K562 (cell line): ENCODE results near the gene TMIGD2. TPM values are rescaled to one million over a fixed set of nuclear protein-coding genes. Genes with fewer than 3 reads are reported as not detected.

Experiments used
- CCNT2 ChIP-seq: IDR thresholded peaks from 2 replicates; pipeline ENCODE4 v1.6.1; 2011; ENCODE audit warnings: borderline replicate concordance, low read depth, mild to moderate bottlenecking, moderate library complexity, mixed read lengths, low read length; ENCODE audit not compliant: insufficient read length; ENCODE audit errors: extremely low read depth
- DNMT1 ChIP-seq: fragments of 450-650 bp; IDR thresholded peaks from 2 replicates; pipeline ENCODE4 v1.6.1; 2016; ENCODE audit warnings: antibody characterized with exemption, mild to moderate bottlenecking
- ETV1 ChIP-seq: fragments of 450-650 bp; conservative IDR thresholded peaks from 2 replicates; pipeline ENCODE4 v1.6.1; 2016; ENCODE audit warnings: missing genetic modification characterization, control low read depth, low read depth, missing compliant biosample characterization
- GTF2E2 ChIP-seq: fragments of 200-800 bp; sonication (Bioruptor generic); IDR thresholded peaks from 2 replicates; pipeline ENCODE4 v1.6.1; 2016; ENCODE audit warnings: missing genetic modification characterization, missing compliant biosample characterization
- MYC ChIP-seq, 2 experiments: fragments of 250-450 bp in 1 of 2; sonication (Bioruptor Pico) in 1 of 2; IDR thresholded peaks; 2 replicates each; pipeline versions ENCODE4 v1.5.1 to v1.6.1; 2012 to 2021; ENCODE audit warnings: low read depth in 2 of 2, borderline replicate concordance in 1 of 2, improper control_type of control experiment in 1 of 2, low read length in 1 of 2, mild to moderate bottlenecking in 1 of 2, moderate library complexity in 1 of 2
- NR3C1 ChIP-seq: sonication (generic); formaldehyde crosslinking; IDR thresholded peaks from 2 replicates; pipeline ENCODE4 v1.8.1; 2022; ENCODE audit warnings: missing genetic modification reagents
- PML ChIP-seq: IDR thresholded peaks from 2 replicates; pipeline ENCODE4 v1.6.1; 2012; ENCODE audit warnings: low read length, inconsistent platforms
- RBM17 ChIP-seq: fragments of 200-400 bp; formaldehyde crosslinking; IDR thresholded peaks from 2 replicates; pipeline ENCODE4 v1.6.1; 2017; ENCODE audit warnings: low read depth, mild to moderate bottlenecking, low read length, borderline replicate concordance
- TFAM ChIP-seq: fragments of 250-450 bp; sonication (Bioruptor Pico); conservative IDR thresholded peaks from 2 replicates; pipeline ENCODE4 v1.5.0; 2021; ENCODE audit warnings: mild to moderate bottlenecking, moderate library complexity
- ZBED1 ChIP-seq: IDR thresholded peaks from 2 replicates; pipeline ENCODE4 v1.6.1; 2014
- ZNF263 ChIP-seq: sonication (generic); formaldehyde crosslinking; IDR thresholded peaks from 2 replicates; pipeline ENCODE4 v1.8.0; 2022; ENCODE audit warnings: mild to moderate bottlenecking, missing genetic modification reagents, borderline replicate concordance
- ZNF507 ChIP-seq: conservative IDR thresholded peaks from 2 replicates; pipeline ENCODE4 v1.6.1; 2017; ENCODE audit warnings: missing genetic modification characterization, missing compliant biosample characterization
- polyA plus RNA-seq, 8 experiments: library from polyadenylated mRNA; depleted of rRNA in 4 of 8; stranded (reverse) in 5 of 8; unstranded in 3 of 8; fragments of >200 nt; fragmentation: Nextera tagmentation in 2 of 8; fragmentation: Illumina TruSeq in 1 of 8; extraction: Ambion mirVana in 2 of 8; extraction: Trizol in 1 of 8; gene quantifications; 2 replicates each; pipeline versions ENCODE4 v1.2.1 to v1.2.3, GENCODE V29; 2011 to 2014; ENCODE audit warnings: inconsistent platforms in 1 of 8, missing spikeins in 1 of 8
- total RNA-seq, 7 experiments: library from RNA; depleted of rRNA in 6 of 7; stranded (reverse); fragments of >200 nt in 6 of 7; fragmentation: Illumina TruSeq in 2 of 7; extraction: Trizol in 2 of 7; gene quantifications; 2 replicates each; pipeline versions ENCODE4 v1.2.1 to v1.2.3, GENCODE V29; 2011 to 2021; ENCODE audit warnings: low replicate concordance in 1 of 7
- TF ChIP-seq, protein P1 (sequence below): fragments of 250-450 bp; sonication (Bioruptor Pico); IDR thresholded peaks from 2 replicates; pipeline ENCODE4 v1.5.0; 2021; ENCODE audit warnings: mild to moderate bottlenecking, moderate library complexity
- TF ChIP-seq, protein P2 (sequence below): sonication (generic); formaldehyde crosslinking; IDR thresholded peaks from 2 replicates; pipeline ENCODE4 v1.8.0; 2022; ENCODE audit warnings: mild to moderate bottlenecking, missing genetic modification reagents
- TF ChIP-seq, protein P3 (sequence below): fragments of 250-450 bp; sonication (Bioruptor Pico); IDR thresholded peaks from 2 replicates; pipeline ENCODE4 v1.4.0; 2020; ENCODE audit warnings: mild to moderate bottlenecking, moderate library complexity, borderline replicate concordance
- TF ChIP-seq, protein P4 (sequence below): fragments of 200-800 bp; sonication (Bioruptor generic); IDR thresholded peaks from 2 replicates; pipeline ENCODE4 v1.6.1; 2017; ENCODE audit warnings: missing genetic modification characterization, missing compliant biosample characterization
- TF ChIP-seq, protein P5 (sequence below): fragments of 250-450 bp; sonication (Bioruptor Pico); IDR thresholded peaks from 2 replicates; pipeline ENCODE4 v1.8.0; 2022; ENCODE audit warnings: inconsistent platforms, mild to moderate bottlenecking, moderate library complexity, borderline replicate concordance

TMIGD2 gene
- total and polyA plus RNA-seq, 9 of the 15 experiments (the other 6 are each of a cell fraction or from before 2014, with no cell fraction given): not detected

DNA sequence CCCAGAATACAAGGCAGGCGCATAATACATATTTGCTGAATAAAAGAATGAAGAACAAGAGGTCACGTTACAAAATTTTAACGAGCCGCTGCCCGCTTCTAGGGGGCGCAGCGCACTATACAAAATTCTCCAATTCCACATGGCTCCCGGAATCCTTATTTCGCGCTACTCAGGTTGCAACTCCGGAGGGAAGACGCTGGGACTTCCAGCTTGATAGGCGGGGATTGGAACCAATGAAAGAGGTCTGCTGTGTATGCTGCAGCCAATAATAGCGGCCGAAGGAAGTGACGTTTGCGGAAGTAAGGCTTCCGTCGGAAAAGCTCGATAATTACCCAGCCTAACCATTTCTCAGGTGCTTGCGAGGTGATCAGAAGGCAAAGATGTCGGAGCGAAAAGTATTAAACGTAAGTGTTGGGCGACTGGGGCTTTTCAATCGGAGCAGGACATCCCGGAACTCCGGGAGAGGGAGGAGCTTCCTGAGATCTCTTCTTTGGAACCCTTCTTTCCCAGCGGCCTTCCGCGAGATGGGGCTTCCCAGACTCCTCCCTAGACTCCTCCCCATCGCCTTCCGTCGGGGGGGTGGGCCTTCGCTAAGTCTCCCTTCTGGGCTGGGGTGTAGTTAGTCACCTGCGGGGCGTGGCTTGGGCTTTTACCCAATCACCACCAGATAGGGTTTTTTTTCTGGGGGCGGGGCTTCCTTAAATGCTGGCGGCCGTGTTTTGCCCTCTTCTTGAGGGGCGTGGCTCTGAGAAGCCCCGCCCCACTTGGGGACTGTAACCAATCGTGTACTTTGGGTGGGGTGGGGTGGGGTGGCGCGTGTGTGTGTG is 55.2 kb downstream of the TMIGD2 start, which contains the start of gene YJU2 (continued):
- TF ChIP-seq, protein P1, sequence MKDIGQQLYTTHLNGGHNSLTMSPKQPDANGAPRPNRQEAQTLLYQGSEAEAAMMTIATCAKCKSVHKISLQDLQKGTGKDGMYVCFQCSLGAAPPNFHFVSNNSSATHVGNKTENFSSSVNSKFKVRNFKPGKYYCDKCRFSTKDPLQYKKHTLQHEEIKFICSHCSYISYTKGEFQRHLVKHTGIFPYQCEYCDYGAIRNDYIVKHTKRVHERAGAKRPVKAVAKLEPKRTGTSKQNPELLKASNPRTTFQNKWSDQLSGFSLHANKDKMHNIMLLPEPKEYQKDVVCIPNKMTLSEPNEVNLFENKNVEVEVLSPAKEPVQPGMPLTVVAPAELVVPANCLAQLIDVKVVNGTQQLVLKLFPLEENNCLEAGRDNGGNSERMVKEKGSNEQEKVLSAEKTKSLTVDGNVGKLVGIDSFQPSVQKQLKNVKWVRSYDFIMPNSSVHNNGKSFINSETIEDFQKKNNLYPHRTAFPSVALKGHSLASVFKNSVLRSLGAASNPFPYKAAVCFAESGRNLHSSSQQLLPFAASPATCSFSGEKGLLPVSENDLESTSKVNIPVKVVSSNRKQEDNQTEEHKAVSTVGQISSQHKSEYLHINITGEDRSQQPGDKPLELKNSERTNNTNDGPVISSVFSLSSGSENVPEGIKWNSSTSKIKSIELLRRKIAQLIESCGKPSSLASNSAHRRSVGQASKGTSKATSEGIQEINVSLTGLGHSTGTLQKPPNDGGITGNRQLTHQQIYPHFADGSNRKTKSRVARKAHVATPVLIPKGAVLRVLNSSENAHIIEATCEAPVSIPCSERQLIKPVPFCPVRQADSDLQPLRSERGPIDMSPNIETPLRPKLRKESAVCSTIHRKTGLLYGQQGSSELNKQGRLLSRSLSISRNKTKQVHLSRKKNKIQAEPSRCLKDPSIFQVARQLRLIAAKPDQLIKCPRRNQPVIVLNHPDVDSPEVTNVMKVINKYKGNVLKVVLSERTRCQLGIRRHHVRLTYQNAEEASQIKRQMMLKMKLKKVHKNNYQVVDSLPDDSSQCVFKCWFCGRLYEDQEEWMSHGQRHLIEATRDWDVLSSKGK (CRISPR knock-in tag): no peak
- TF ChIP-seq GTF2E2 (tag) (no peak), ZNF263 (CRISPR knock-in tag) (peak; percentile 95), ZNF507 (tag) (no peak), ETV1 (peak; percentile 70), RBM17 (no peak), MYC (IDR thresholded peaks at IDR 0.05; ENCODE audit: low read depth, low read length) (peak; percentile 99), MYC (CRISPR knock-in tag; IDR thresholded peaks at IDR 0.05; ENCODE audit: borderline replicate concordance, low read depth) (peak; percentile 95), CCNT2 (peak; percentile 16), TFAM (CRISPR knock-in tag) (no peak), ZBED1 (no peak; the same call in 1 of the 2 replicates), PML (peak; percentile 79), DNMT1 (no peak), NR3C1 (CRISPR knock-in tag) (no peak)
- TF ChIP-seq, protein P2, sequence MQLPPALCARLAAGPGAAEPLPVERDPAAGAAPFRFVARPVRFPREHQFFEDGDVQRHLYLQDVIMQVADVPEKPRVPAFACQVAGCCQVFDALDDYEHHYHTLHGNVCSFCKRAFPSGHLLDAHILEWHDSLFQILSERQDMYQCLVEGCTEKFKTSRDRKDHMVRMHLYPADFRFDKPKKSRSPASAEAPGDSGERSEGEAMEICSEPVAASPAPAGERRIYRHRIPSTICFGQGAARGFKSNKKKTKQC (CRISPR knock-in tag): no peak
- TF ChIP-seq, protein P3, sequence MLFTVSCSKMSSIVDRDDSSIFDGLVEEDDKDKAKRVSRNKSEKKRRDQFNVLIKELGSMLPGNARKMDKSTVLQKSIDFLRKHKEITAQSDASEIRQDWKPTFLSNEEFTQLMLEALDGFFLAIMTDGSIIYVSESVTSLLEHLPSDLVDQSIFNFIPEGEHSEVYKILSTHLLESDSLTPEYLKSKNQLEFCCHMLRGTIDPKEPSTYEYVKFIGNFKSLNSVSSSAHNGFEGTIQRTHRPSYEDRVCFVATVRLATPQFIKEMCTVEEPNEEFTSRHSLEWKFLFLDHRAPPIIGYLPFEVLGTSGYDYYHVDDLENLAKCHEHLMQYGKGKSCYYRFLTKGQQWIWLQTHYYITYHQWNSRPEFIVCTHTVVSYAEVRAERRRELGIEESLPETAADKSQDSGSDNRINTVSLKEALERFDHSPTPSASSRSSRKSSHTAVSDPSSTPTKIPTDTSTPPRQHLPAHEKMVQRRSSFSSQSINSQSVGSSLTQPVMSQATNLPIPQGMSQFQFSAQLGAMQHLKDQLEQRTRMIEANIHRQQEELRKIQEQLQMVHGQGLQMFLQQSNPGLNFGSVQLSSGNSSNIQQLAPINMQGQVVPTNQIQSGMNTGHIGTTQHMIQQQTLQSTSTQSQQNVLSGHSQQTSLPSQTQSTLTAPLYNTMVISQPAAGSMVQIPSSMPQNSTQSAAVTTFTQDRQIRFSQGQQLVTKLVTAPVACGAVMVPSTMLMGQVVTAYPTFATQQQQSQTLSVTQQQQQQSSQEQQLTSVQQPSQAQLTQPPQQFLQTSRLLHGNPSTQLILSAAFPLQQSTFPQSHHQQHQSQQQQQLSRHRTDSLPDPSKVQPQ (CRISPR knock-in tag): no peak
- TF ChIP-seq, protein P4, sequence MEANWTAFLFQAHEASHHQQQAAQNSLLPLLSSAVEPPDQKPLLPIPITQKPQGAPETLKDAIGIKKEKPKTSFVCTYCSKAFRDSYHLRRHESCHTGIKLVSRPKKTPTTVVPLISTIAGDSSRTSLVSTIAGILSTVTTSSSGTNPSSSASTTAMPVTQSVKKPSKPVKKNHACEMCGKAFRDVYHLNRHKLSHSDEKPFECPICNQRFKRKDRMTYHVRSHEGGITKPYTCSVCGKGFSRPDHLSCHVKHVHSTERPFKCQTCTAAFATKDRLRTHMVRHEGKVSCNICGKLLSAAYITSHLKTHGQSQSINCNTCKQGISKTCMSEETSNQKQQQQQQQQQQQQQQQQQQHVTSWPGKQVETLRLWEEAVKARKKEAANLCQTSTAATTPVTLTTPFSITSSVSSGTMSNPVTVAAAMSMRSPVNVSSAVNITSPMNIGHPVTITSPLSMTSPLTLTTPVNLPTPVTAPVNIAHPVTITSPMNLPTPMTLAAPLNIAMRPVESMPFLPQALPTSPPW (CRISPR knock-in tag): peak; percentile 93
- TF ChIP-seq, protein P5, sequence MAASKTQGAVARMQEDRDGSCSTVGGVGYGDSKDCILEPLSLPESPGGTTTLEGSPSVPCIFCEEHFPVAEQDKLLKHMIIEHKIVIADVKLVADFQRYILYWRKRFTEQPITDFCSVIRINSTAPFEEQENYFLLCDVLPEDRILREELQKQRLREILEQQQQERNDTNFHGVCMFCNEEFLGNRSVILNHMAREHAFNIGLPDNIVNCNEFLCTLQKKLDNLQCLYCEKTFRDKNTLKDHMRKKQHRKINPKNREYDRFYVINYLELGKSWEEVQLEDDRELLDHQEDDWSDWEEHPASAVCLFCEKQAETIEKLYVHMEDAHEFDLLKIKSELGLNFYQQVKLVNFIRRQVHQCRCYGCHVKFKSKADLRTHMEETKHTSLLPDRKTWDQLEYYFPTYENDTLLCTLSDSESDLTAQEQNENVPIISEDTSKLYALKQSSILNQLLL: no peak
